Measurements from ENCODE around the gene P2RX2.

DNA sequence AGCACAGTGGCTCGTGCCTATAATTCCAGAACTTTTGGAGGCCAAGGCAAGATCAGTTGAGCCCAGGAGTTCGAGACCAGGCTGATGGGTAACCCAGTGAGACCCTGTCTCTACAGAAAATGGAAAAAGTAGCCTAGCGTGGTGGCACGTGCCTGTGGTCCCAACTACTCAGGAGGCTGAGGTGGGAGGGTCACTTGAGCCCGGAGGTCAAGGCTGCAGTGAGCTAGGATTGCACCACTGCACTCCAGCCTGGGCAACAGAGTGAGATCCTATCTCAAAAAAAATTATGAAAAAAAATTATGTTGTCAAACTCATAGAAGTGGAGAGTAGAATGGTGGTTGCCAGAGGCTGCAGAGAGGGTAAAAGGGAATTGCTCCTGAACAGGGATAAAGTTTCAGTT lies 4.5 kb upstream of the P2RX2 start:
- TF ChIP-seq POLR2A (IDR thresholded peaks at IDR 0.05) (no peak), CTCF (IDR thresholded peaks at IDR 0.05) (no peak)
